ENCODE results near the gene HTRA3. TPM values are rescaled to one million over a fixed set of nuclear protein-coding genes. Genes with fewer than 3 reads are reported as not detected.

Gene HTRA3
- total and polyA plus RNA-seq, 2 of the 8 experiments (the other 6 are each of a cell fraction or from before 2014, with no cell fraction given), result 3.2 to 5.8 TPM

- Histone ChIP-seq H3K9ac (replicated peaks in 1 of 4; ENCODE audit: extremely low read depth in 1 of 4, low read depth in 3 of 4, low read length in 3 of 4) (no peak overlapping the region), H4K5ac (ENCODE audit: insufficient read length, low read depth, low read length) (no peak overlapping the region), H2BK120ac (replicated peaks; ENCODE audit: low read depth, low read length) (no peak overlapping the region), H3K4me1 (replicated peaks in 1 of 4; ENCODE audit: control insufficient read depth in 3 of 4, insufficient read depth in 4 of 4, low read length in 3 of 4) (0 out of 7 replicates have a peak, but pooled peaks cover 0 to 2% (median 0%) of the 10 kb centered on the region in 4 experiments), H4K91ac (replicated peaks; ENCODE audit: insufficient read length, low read length) (no peak overlapping the region), H3K9me3 (ENCODE audit: insufficient read depth in 2 of 2, low read depth in 1 of 2, low read length in 1 of 2) (peaks cover 0 to 4% of the 10 kb centered on the region in 2 experiments; a peak in 1 of 4 replicates), H3K14ac (ENCODE audit: insufficient read length) (no peak overlapping the region), H3K79me2 (ENCODE audit: control insufficient read depth in 1 of 2, insufficient read depth in 2 of 2, low read length in 2 of 2) (no peaks in the 10 kb centered on the region), H3K4ac (replicated peaks; ENCODE audit: insufficient read length, low read depth, low read length) (no peak overlapping the region), H4K8ac (ENCODE audit: extremely low read depth, insufficient read depth, low read length) (no peak overlapping the region), H3K36me3 (ENCODE audit: control insufficient read depth in 2 of 4, insufficient read depth in 4 of 4, low read length in 3 of 4) (no peaks in the 10 kb centered on the region), H2AFZ (ENCODE audit: low read length) (no peak overlapping the region), H3K4me2 (ENCODE audit: insufficient read depth in 1 of 2, low read depth in 2 of 2, low read length in 2 of 2) (no peak overlapping the region), H3K56ac (replicated peaks; ENCODE audit: insufficient read length, low read depth, low read length) (no peak overlapping the region), H3K23ac (ENCODE audit: insufficient read length) (no peak overlapping the region), H3K4me3 (ENCODE audit: extremely low read depth in 1 of 4, insufficient read depth in 2 of 4, low read depth in 3 of 4, low read length in 4 of 4) (no peak overlapping the region), H3K23me2 (ENCODE audit: low read depth, low read length) (no peaks in the 10 kb centered on the region), H3K27ac (ENCODE audit: low read depth, low read length) (no peak overlapping the region), H2BK12ac (ENCODE audit: low read depth, low read length) (no peak overlapping the region), H2BK20ac (ENCODE audit: low read length) (no peak overlapping the region), H2BK15ac (ENCODE audit: low read length) (no peak overlapping the region), H3K79me1 (ENCODE audit: low read depth, low read length) (no peaks in the 10 kb centered on the region), H4K20me1 (replicated peaks in 1 of 2; ENCODE audit: control insufficient read depth in 1 of 2, insufficient read depth in 2 of 2, low read length in 2 of 2) (no peaks in the 10 kb centered on the region), H2AK5ac (ENCODE audit: low read depth, low read length) (no peak overlapping the region), H2BK5ac (ENCODE audit: low read depth, low read length) (no peak overlapping the region), H3K27me3 (replicated peaks in 1 of 4; ENCODE audit: control insufficient read depth in 3 of 4, extremely low read depth in 1 of 4, insufficient read depth in 3 of 4, low read length in 3 of 4) (no peaks in the 10 kb centered on the region), H3K18ac (ENCODE audit: extremely low read depth, low read length) (no peak overlapping the region)
- FAIRE-seq (no peak), DNase-seq (ENCODE audit: low read depth in 1 of 2, low spot score in 2 of 2) (no peak)
- POLR2A ChIA-PET (ENCODE audit: partially characterized antibody), result no interaction called here
- no peak for TF ChIP-seq POLR2A (IDR thresholded peaks at IDR 0.05; ENCODE audit: control extremely low read depth in 1 of 2, low read depth in 2 of 2, low read length in 2 of 2)
- TF ChIP-seq SUZ12 (IDR thresholded peaks at IDR 0.05; ENCODE audit: low read length), result no peak
- TF ChIP-seq SIX5 (IDR thresholded peaks at IDR 0.05; ENCODE audit: low read depth, low read length), result no peak
- TF ChIP-seq SRF (IDR thresholded peaks at IDR 0.05; ENCODE audit: low read depth, low read length), result no peak
- no peak for TF ChIP-seq CBX5 (IDR thresholded peaks at IDR 0.05; ENCODE audit: low read depth, low read length)
- no peak for TF ChIP-seq RXRA (IDR thresholded peaks at IDR 0.05; ENCODE audit: insufficient read depth, low read depth, low read length)
- TF ChIP-seq CTCF (IDR thresholded peaks at IDR 0.05; ENCODE audit: control extremely low read depth in 1 of 3, insufficient read depth in 1 of 3, low read depth in 1 of 3, low read length in 3 of 3), result no peak
- WGBS, 2 experiments (ENCODE audit: extremely low coverage in 1 of 2, insufficient coverage in 1 of 2, insufficient read length in 1 of 2, insufficient replicate concordance in 2 of 2, low coverage in 1 of 2, low lambda C conversion rate in 2 of 2, missing lambda C conversion rate in 1 of 2), result 90% methylated on average over 2 of the region's 2 CpGs; no CpG with 5 or more reads in 1 of the 2 experiments
- CTCF ChIA-PET (ENCODE audit: partially characterized antibody), result interaction anchor here (1.0 to 1.1 kb wide), 2 partner anchors 16 to 22 kb away, joined by 3 to 4 read pairs; no protein-coding TSS in a partner anchor
These were observed 66.3 kb downstream of the HTRA3 start for GRCh38 chr4:8335848-8336247.

Data from H1 (cell line).